Prostate gland (tissue), 2 donors: ENCODE measurements around the gene OR56A5. TPM values are rescaled to one million over a fixed set of nuclear protein-coding genes. Genes with fewer than 3 reads are reported as not detected.

Source experiments
- DNase-seq: peaks from one replicate; pipeline ENCODE4 v3.0.0-alpha.2; 2019; ENCODE audit warnings: low spot score
- H3K27ac ChIP-seq, 2 donors: fragments of 200-600 bp; sonication (generic); 2 replicates each; pipeline ENCODE4 v1.5.1; 2017 to 2019
- H3K27me3 ChIP-seq: fragments of 200-600 bp; sonication (generic); replicated peaks from 2 replicates; pipeline ENCODE4 v1.5.1; 2019; ENCODE audit not compliant: insufficient read depth
- H3K36me3 ChIP-seq, 2 donors: fragments of 200-600 bp; sonication (generic); 1 replicate in 1 of 2; 2 replicates in 1 of 2; pipeline versions ENCODE4 v1.5.1 to v1.8.1; 2017 to 2019
- H3K4me1 ChIP-seq: fragments of 200-600 bp; sonication (generic); replicated peaks from 2 replicates; pipeline ENCODE4 v1.5.1; 2019
- H3K4me3 ChIP-seq, 2 donors: fragments of 200-600 bp; sonication (generic); 2 replicates each; pipeline ENCODE4 v1.5.1; 2017 to 2019
- H3K9me3 ChIP-seq: fragments of 200-600 bp; sonication (generic); 2 replicates; pipeline ENCODE4 v1.5.1; 2017
- CTCF ChIP-seq, 4 experiments: fragments of 200-600 bp in 2 of 4; fragments of 450-650 bp in 2 of 4; sonication (generic) in 2 of 4; IDR thresholded peaks; 1 replicate in 3 of 4; 2 replicates in 1 of 4; pipeline ENCODE4 v1.5.1; 2016 to 2019; ENCODE audit warnings: antibody characterized with exemption in 4 of 4, mild to moderate bottlenecking in 2 of 4, moderate library complexity in 2 of 4
- POLR2A ChIP-seq: fragments of 450-650 bp; IDR thresholded peaks from one replicate; pipeline ENCODE4 v1.6.1; 2016; ENCODE audit warnings: antibody characterized with exemption, mild to moderate bottlenecking
- POLR2AphosphoS5 ChIP-seq: sonication (generic); formaldehyde crosslinking; IDR thresholded peaks from one replicate; pipeline ENCODE4 v1.6.1; 2017; ENCODE audit warnings: antibody characterized with exemption
- WGBS: methylation state at CpG from one replicate; pipeline ENCODE4 v1.1.5; 2018; 5-methylcytosine and 5-hydroxymethylcytosine counted together
- intact Hi-C: fragments of 100-400 bp; cut with DNase I; formaldehyde crosslinking; loops from one replicate; pipeline ENCODE4 v1.14.2; 2022
- total RNA-seq, 2 donors: library from RNA; depleted of rRNA; stranded (reverse); fragments of >200 nt; gene quantifications; one replicate each; pipeline ENCODE4 v1.1.0, GENCODE V29; 2016

OR56A5 gene
- total RNA-seq, 2 donors from 2014 or later: not detected

GRCh38 chr11:5933116-5933515 lies 35.2 kb downstream of the OR56A5 start:
- H3K27ac ChIP-seq: no peak overlapping the region
- DNase-seq: no peak
- no peaks in the 10 kb centered on the region for H3K9me3 ChIP-seq
- TF ChIP-seq POLR2A (no peak), CTCF (IDR thresholded peaks at IDR 0.05) (no peak), POLR2AphosphoS5 (no peak)
- no peak overlapping the region for H3K4me3 ChIP-seq
- H3K27me3 ChIP-seq: no peaks in the 10 kb centered on the region
- intact Hi-C loops: no loop called here
- H3K4me1 ChIP-seq: no peaks in the 10 kb centered on the region
- 94% methylated on average over 10 of the region's 10 CpGs for WGBS
- no peaks in the 10 kb centered on the region for H3K36me3 ChIP-seq

GRCh38 chr11:5932671-5933070 lies 35.6 kb downstream of the OR56A5 start:
- H3K9me3 ChIP-seq: no peaks in the 10 kb centered on the region
- no peak for TF ChIP-seq CTCF (IDR thresholded peaks at IDR 0.05)
- TF ChIP-seq POLR2A: no peak
- no peak for TF ChIP-seq POLR2AphosphoS5
- no peaks in the 10 kb centered on the region for H3K27me3 ChIP-seq
- H3K4me3 ChIP-seq: no peak overlapping the region
- WGBS: 96% methylated on average over 11 of the region's 11 CpGs
- H3K4me1 ChIP-seq: no peaks in the 10 kb centered on the region
- no peaks in the 10 kb centered on the region for H3K36me3 ChIP-seq
- H3K27ac ChIP-seq: no peak overlapping the region
- no peak for DNase-seq
- intact Hi-C loops: no loop called here

- TF ChIP-seq POLR2AphosphoS5 (no peak), CTCF (IDR thresholded peaks at IDR 0.05) (no peak), POLR2A (no peak)
- Histone ChIP-seq H3K4me1 (no peaks in the 10 kb centered on the region), H3K9me3 (no peaks in the 10 kb centered on the region), H3K4me3 (no peak overlapping the region), H3K36me3 (no peaks in the 10 kb centered on the region), H3K27me3 (no peaks in the 10 kb centered on the region), H3K27ac (no peak overlapping the region)
- DNase-seq: no peak
- 92% methylated on average over 8 of the region's 8 CpGs for WGBS
- intact Hi-C loops: no loop called here
Observed at GRCh38 chr11:5931061-5931460, 37.2 kb downstream of the OR56A5 start.

- no peaks in the 10 kb centered on the region for H3K9me3 ChIP-seq
- DNase-seq: no peak
- TF ChIP-seq POLR2AphosphoS5 (no peak), CTCF (IDR thresholded peaks at IDR 0.05) (no peak), POLR2A (no peak)
- intact Hi-C loops: no loop called here
- no peaks in the 10 kb centered on the region for H3K4me1 ChIP-seq
- no peak overlapping the region for H3K27ac ChIP-seq
- 95% methylated on average over 19 of the region's 19 CpGs for WGBS
- H3K27me3 ChIP-seq: no peaks in the 10 kb centered on the region
- H3K4me3 ChIP-seq: no peak overlapping the region
- no peaks in the 10 kb centered on the region for H3K36me3 ChIP-seq
Observed at GRCh38 chr11:5930614-5931013, 37.7 kb downstream of the OR56A5 start.

GRCh38 chr11:5929571-5930368 lies 38.5 kb downstream of the OR56A5 start:
- Histone ChIP-seq H3K4me3 (no peak overlapping the region), H3K9me3 (no peaks in the 10 kb centered on the region), H3K36me3 (no peaks in the 10 kb centered on the region), H3K4me1 (no peaks in the 10 kb centered on the region), H3K27ac (no peak overlapping the region), H3K27me3 (no peaks in the 10 kb centered on the region)
- 91% methylated on average over 31 of the region's 31 CpGs for WGBS
- no peak for DNase-seq
- TF ChIP-seq POLR2A (no peak), CTCF (IDR thresholded peaks at IDR 0.05) (no peak), POLR2AphosphoS5 (no peak)
- intact Hi-C loops: no loop called here
